Heart left ventricle (tissue), 16 donors: ENCODE measurements around the gene ADAMTS1. TPM values are rescaled to one million over a fixed set of nuclear protein-coding genes. Genes with fewer than 3 reads are reported as not detected.
A peak's percentile ranks its signal among the peaks of the same experiment; 100 is the strongest.

Experiments
- ATAC-seq, 4 donors: fragments of 200-7000 bp; cut with Tn5 transposase; one replicate each; pipeline ENCODE4 v1.9.1; 2020 to 2022; ENCODE audit warnings: moderate library complexity in 4 of 4, mild to moderate bottlenecking in 3 of 4, moderate number of reproducible peaks in 1 of 4
- DNase-seq, 5 donors: peaks; one replicate each; pipeline ENCODE4 v3.0.0-alpha.2; 2020
- H3K27ac ChIP-seq, 12 donors: fragments of 200-600 bp; sonication (generic) in 4 of 12; one replicate each; pipeline versions ENCODE4 v1.5.0 to v1.8.0; 2016 to 2022; ENCODE audit warnings: mild to moderate bottlenecking in 2 of 12
- H3K27me3 ChIP-seq, 9 donors: fragments of 200-600 bp; sonication (generic) in 2 of 9; one replicate each; pipeline versions ENCODE4 v1.5.1 to v1.8.0; 2016 to 2022; ENCODE audit warnings: mild to moderate bottlenecking in 3 of 9
- H3K36me3 ChIP-seq, 9 donors: fragments of 200-600 bp; sonication (generic) in 2 of 9; one replicate each; pipeline versions ENCODE4 v1.5.0 to v1.8.0; 2018 to 2022; ENCODE audit warnings: mild to moderate bottlenecking in 2 of 9
- H3K4me1 ChIP-seq, 12 donors: fragments of 200-600 bp; sonication (generic) in 4 of 12; one replicate each; pipeline versions ENCODE4 v1.5.0 to v1.8.0; 2016 to 2022; ENCODE audit warnings: mild to moderate bottlenecking in 3 of 12
- H3K4me3 ChIP-seq, 12 donors: fragments of 200-600 bp; sonication (generic) in 4 of 12; one replicate each; pipeline versions ENCODE4 v1.5.0 to v1.8.0; 2017 to 2022; ENCODE audit warnings: mild to moderate bottlenecking in 9 of 12, moderate library complexity in 4 of 12
- H3K9me3 ChIP-seq, 12 donors: fragments of 200-600 bp; sonication (generic) in 4 of 12; one replicate each; pipeline versions ENCODE4 v1.5.0 to v1.8.0; 2016 to 2022; ENCODE audit warnings: mild to moderate bottlenecking in 1 of 12
- CTCF ChIP-seq, 12 donors: fragments of 200-600 bp; sonication (generic) in 4 of 12; IDR thresholded peaks; one replicate each; pipeline versions ENCODE4 v1.5.0 to v1.8.0; 2018 to 2022; ENCODE audit warnings: antibody characterized with exemption in 12 of 12, mild to moderate bottlenecking in 5 of 12
- POLR2A ChIP-seq, 2 donors: fragments of 450-650 bp; IDR thresholded peaks; one replicate each; pipeline ENCODE4 v1.6.1; 2017; ENCODE audit warnings: antibody characterized with exemption in 2 of 2, mild to moderate bottlenecking in 2 of 2, moderate library complexity in 2 of 2
- WGBS, 4 donors: extraction: QIAGEN DNeasy Blood & Tissue Kit in 2 of 4; methylation state at CpG; one replicate each; pipeline versions ENCODE4 v1.1.5 to v1.1.7; 2013 to 2018; 5-methylcytosine and 5-hydroxymethylcytosine counted together
- intact Hi-C, 10 donors: fragments of 100-400 bp; cut with DNase I; formaldehyde crosslinking; loops; one replicate each; pipeline versions ENCODE4 v1.11.1 to v1.14.2; 2022
- polyA plus RNA-seq, 2 donors: library from polyadenylated mRNA; stranded (reverse); fragments of 200-250 nt; gene quantifications; one replicate each; pipeline ENCODE4 v1.2.3, GENCODE V29; 2013
- total RNA-seq, 9 donors: library from RNA; depleted of rRNA in 2 of 9; stranded (reverse); fragments of >200 nt in 2 of 9; fragmentation: NEBNext Ultra II Directional in 3 of 9; extraction: Animal tissue kit (Norgen Biotek cat#: 25700) in 3 of 9; gene quantifications; one replicate each; pipeline versions ENCODE4 v1.1.0 to v1.2.4, GENCODE V29; 2016 to 2023
- donor health status: ischemic (EF 13 %, LVEDD 7.1; RV severe dilation, severe dysfunction).
- donor health status: healthy with polysubstance abuse.
- donor health status: DM: no; HTN: yes; CAD: no.
- donor health status: DM: no; HTN: no; CAD: no.
- donor health status: ischemic (EF 25% LVEDD 6.9; RV normal size, moderate dysfunction).
- donor health status: ischemic (EF 25% LVEDD 5.7; RV mildly dilated, moderate dysfunction).
- donor health status: healthy.
- donor health status: DM: yes; HTN: yes; CAD: no.
- donor health status: ischemic (EF 35%, LVEDD 5.7; RV mildly dilated, moderate dysfunction).
- donor health status: nonischemic (EF 11% LVEDD 7.7; RV severe dilation, severe dysfunction).
- donor health status: DM: yes; HTN: yes; CAD: no.
- donor health status: PGD.
- donor health status: ischemic (EF 29% LVEDD 5.4; RV normal size, mild dysfunction).
- donor health status: nonischemic (EF 23%, LVEDD 6.1; RV moderate dilation, normal function).

The ADAMTS1 gene
- total and polyA plus RNA-seq, 11 donors, result 14.8 to 87.8 (median 60.7) TPM

- TF ChIP-seq CTCF (IDR thresholded peaks at IDR 0.05) (no peak), POLR2A (IDR thresholded peaks at IDR 0.05) (no peak)
- Histone ChIP-seq H3K4me3 (no peak overlapping the region), H3K4me1 (peaks cover 0 to 18% (median 0%) of the 10 kb centered on the region in 12 donors), H3K27me3 (no peaks in the 10 kb centered on the region), H3K36me3 (no peaks in the 10 kb centered on the region), H3K27ac (no peak overlapping the region), H3K9me3 (no peaks in the 10 kb centered on the region)
- no peak for DNase-seq
- ATAC-seq, result no peak
- 92 to 98% (median 94%) methylated on average over 3 of the region's 3 CpGs for WGBS, 4 donors
- intact Hi-C loops, result loop anchor here in 8 of 10 donors (1.0 to 10.0 kb wide), 8 partner anchors 622 to 1662 kb away; no protein-coding TSS in a partner anchor
Observed at GRCh38 chr21:26852423-26852822, 7.2 kb upstream of the ADAMTS1 start.

- no peak overlapping the region for H3K4me3 ChIP-seq
Observed at GRCh38 chr21:26851109-26851944, 6.1 kb upstream of the ADAMTS1 start.

GRCh38 chr21:26850116-26850643 lies 5.0 kb upstream of the ADAMTS1 start:
- H3K4me3 ChIP-seq, result peak overlapping the region in 6 of 12 donors; percentile 3 to 40 (median 8)
- no peaks in the 10 kb centered on the region for H3K9me3 ChIP-seq
- TF ChIP-seq CTCF (IDR thresholded peaks at IDR 0.05) (peak; percentile 44 to 86 (median 72)), POLR2A (IDR thresholded peaks at IDR 0.05) (no peak)
- no peaks in the 10 kb centered on the region for H3K36me3 ChIP-seq
- no peak overlapping the region for H3K27ac ChIP-seq
- WGBS, 4 donors, result 16 to 19% (median 17%) methylated on average over 5 of the region's 5 CpGs
- DNase-seq (no peak), ATAC-seq (no peak)
- intact Hi-C loops, result loop anchor here (1.0 to 10.0 kb wide), 13 partner anchors 625 to 1895 kb away; no protein-coding TSS in a partner anchor
- H3K27me3 ChIP-seq, result peaks cover 0 to 14% (median 0%) of the 10 kb centered on the region in 9 donors
- H3K4me1 ChIP-seq, result peaks cover 0 to 19% (median 5%) of the 10 kb centered on the region in 12 donors

More at GRCh38 chr21:26851109-26851944, 6.1 kb upstream of the ADAMTS1 start:
- ATAC-seq, result no peak
- Histone ChIP-seq H3K4me1 (peaks cover 0 to 19% (median 5%) of the 10 kb centered on the region in 12 donors), H3K27me3 (peaks cover 0 to 5% (median 0%) of the 10 kb centered on the region in 9 donors), H3K9me3 (no peaks in the 10 kb centered on the region), H3K36me3 (no peaks in the 10 kb centered on the region), H3K27ac (no peak overlapping the region)
- intact Hi-C loops, result loop anchor here (2.0 to 10.0 kb wide), 11 partner anchors 623 to 1893 kb away; no protein-coding TSS in a partner anchor
- DNase-seq, result no peak
- TF ChIP-seq POLR2A (IDR thresholded peaks at IDR 0.05), result no peak
- TF ChIP-seq CTCF (IDR thresholded peaks at IDR 0.05), result no peak
- 84 to 90% (median 88%) methylated on average over 6 of the region's 6 CpGs for WGBS, 4 donors
